Neural cell (in vitro differentiated cells): ENCODE measurements around the gene GOLGA3. TPM values are rescaled to one million over a fixed set of nuclear protein-coding genes. Genes with fewer than 3 reads are reported as not detected.
"Not testable (repeated sequence)": the region's sequence is repeated elsewhere in the genome, so short reads cannot be mapped to it uniquely, and the experiment has no call there.

Source experiments
- H2AFZ ChIP-seq: fragments of 200-600, 300-800 bp; sonication (generic), shearing (Covaris generic); 2 replicates; pipeline ENCODE4 v1.6.0; 2014; ENCODE audit warnings: low read depth, mild to moderate bottlenecking, antibody characterized with exemption, low read length, moderate library complexity
- H3F3A ChIP-seq: fragments of 200-600 bp; shearing (Covaris generic); 2 replicates; pipeline ENCODE4 v1.6.1; 2016; ENCODE audit warnings: mild to moderate bottlenecking, moderate library complexity, mixed read lengths, antibody characterized with exemption, low read length; ENCODE audit not compliant: insufficient read depth, poor library complexity, severe bottlenecking
- H3K27ac ChIP-seq: fragments of 200-600, 300-800 bp; sonication (generic), shearing (Covaris generic); 2 replicates; pipeline ENCODE4 v1.5.1; 2014; ENCODE audit warnings: mild to moderate bottlenecking, low read length, moderate library complexity
- H3K27me3 ChIP-seq: fragments of 300-800, 200-600 bp; sonication (generic), shearing (Covaris generic); 2 replicates; pipeline ENCODE4 v1.6.0; 2014; ENCODE audit warnings: mild to moderate bottlenecking, low read depth, low read length, moderate library complexity; ENCODE audit not compliant: insufficient read depth
- H3K36me3 ChIP-seq: fragments of 300-800, 200-600 bp; sonication (generic), shearing (Covaris generic); 2 replicates; pipeline ENCODE4 v1.5.1; 2014; ENCODE audit warnings: mild to moderate bottlenecking, antibody characterized with exemption, low read length, moderate library complexity; ENCODE audit not compliant: insufficient read depth
- H3K4me2 ChIP-seq: fragments of 300-800, 200-600 bp; sonication (generic), shearing (Covaris generic); 2 replicates; pipeline ENCODE4 v1.6.0; 2014; ENCODE audit warnings: mild to moderate bottlenecking, low read length
- H3K4me3 ChIP-seq: fragments of 300-800, 200-600 bp; sonication (generic), shearing (Covaris generic); 2 replicates; pipeline ENCODE4 v1.5.1; 2014; ENCODE audit warnings: mild to moderate bottlenecking, low read length, moderate library complexity
- H3K79me2 ChIP-seq: fragments of 200-600 bp; shearing (Covaris generic); replicated peaks from 2 replicates; pipeline ENCODE4 v1.6.0; 2014; ENCODE audit warnings: mild to moderate bottlenecking, low read length, moderate library complexity; ENCODE audit not compliant: insufficient read depth
- H3K9ac ChIP-seq: fragments of 300-800, 200-600 bp; sonication (generic), shearing (Covaris generic); 2 replicates; pipeline ENCODE4 v1.6.1; 2016; ENCODE audit warnings: mild to moderate bottlenecking, low read length, mixed read lengths
- H3K9me2 ChIP-seq: fragments of 200-600 bp; shearing (Covaris generic); 2 replicates; pipeline ENCODE4 v1.6.1; 2016; ENCODE audit warnings: mild to moderate bottlenecking, low read length, mixed read lengths; ENCODE audit not compliant: insufficient read depth
- H3K9me3 ChIP-seq: fragments of 200-600, 300-800 bp; sonication (generic), shearing (Covaris generic); 2 replicates; pipeline ENCODE4 v1.6.1; 2016; ENCODE audit warnings: mild to moderate bottlenecking, mixed run types, low read length, moderate library complexity, mixed read lengths
- H4K20me1 ChIP-seq: fragments of 200-600 bp; shearing (Covaris generic); 2 replicates; pipeline ENCODE4 v1.6.1; 2016; ENCODE audit warnings: mild to moderate bottlenecking, mixed run types; ENCODE audit not compliant: insufficient read depth
- CTCF ChIP-seq: fragments of 450-650 bp; IDR thresholded peaks from 2 replicates; pipeline ENCODE4 v1.5.1; 2014; ENCODE audit warnings: antibody characterized with exemption, mild to moderate bottlenecking, moderate library complexity; ENCODE audit not compliant: poor library complexity, severe bottlenecking
- EP300 ChIP-seq: fragments of 450-650 bp; conservative IDR thresholded peaks from 2 replicates; pipeline ENCODE4 v1.6.1; 2014; ENCODE audit warnings: antibody characterized with exemption, mild to moderate bottlenecking, moderate library complexity; ENCODE audit not compliant: poor library complexity, severe bottlenecking
- EZH2 ChIP-seq: fragments of 200-600, 300-800 bp; shearing (Covaris generic), sonication (generic); IDR thresholded peaks from 2 replicates; pipeline ENCODE4 v1.6.1; 2014; ENCODE audit warnings: antibody characterized with exemption, low read length, borderline replicate concordance, mild to moderate bottlenecking; ENCODE audit not compliant: insufficient read depth, poor library complexity, severe bottlenecking
- MXI1 ChIP-seq: fragments of 450-650 bp; conservative IDR thresholded peaks from 2 replicates; pipeline ENCODE4 v1.6.1; 2014; ENCODE audit warnings: antibody characterized with exemption, mild to moderate bottlenecking; ENCODE audit not compliant: poor library complexity, severe bottlenecking
- POLR2AphosphoS5 ChIP-seq: IDR thresholded peaks from 2 replicates; pipeline ENCODE4 v1.6.1; 2012
- RAD21 ChIP-seq: fragments of 450-650 bp; conservative IDR thresholded peaks from 2 replicates; pipeline ENCODE4 v1.6.1; 2014; ENCODE audit warnings: antibody characterized with exemption, mild to moderate bottlenecking, moderate library complexity
- REST ChIP-seq: IDR thresholded peaks from 2 replicates; pipeline ENCODE4 v1.6.1; 2012; ENCODE audit warnings: borderline replicate concordance
- SMC3 ChIP-seq: fragments of 450-650 bp; conservative IDR thresholded peaks from 2 replicates; pipeline ENCODE4 v1.6.1; 2014; ENCODE audit warnings: antibody characterized with exemption, mild to moderate bottlenecking, moderate library complexity; ENCODE audit not compliant: poor library complexity
- TAF1 ChIP-seq: IDR thresholded peaks from 2 replicates; pipeline ENCODE4 v1.6.1; 2012; ENCODE audit warnings: low read depth
- polyA plus RNA-seq: library from polyadenylated mRNA; depleted of rRNA; stranded (reverse); fragments of >200 nt; gene quantifications from 2 replicates; pipeline ENCODE4 v1.2.3, GENCODE V29; 2014

GOLGA3 gene
- polyA plus RNA-seq, 1 donor from 2014 or later = 16.7 TPM

GRCh38 chr12:132776816-132777568 is 51.7 kb downstream of the GOLGA3 start:
- Histone ChIP-seq H3K27me3 (no peaks in the 10 kb centered on the region), H3K36me3 (peaks cover 10% of the 10 kb centered on the region), H3K79me2 (no peaks in the 10 kb centered on the region), H3K9me3 (no peaks in the 10 kb centered on the region), H3K4me3 (no peak overlapping the region), H2AFZ (no peak overlapping the region), H4K20me1 (no peaks in the 10 kb centered on the region), H3K9me2 (no peaks in the 10 kb centered on the region), H3K4me2 (no peak overlapping the region), H3K9ac (no peak overlapping the region), H3K27ac (no peak overlapping the region), H3F3A (no peaks in the 10 kb centered on the region)
- TF ChIP-seq TAF1 = no peak
- no peak for TF ChIP-seq RAD21
- no peak for TF ChIP-seq REST
- no peak for TF ChIP-seq EP300
- no peak for TF ChIP-seq CTCF
- TF ChIP-seq POLR2AphosphoS5 = no peak
- TF ChIP-seq EZH2 = no peak
- no peak for TF ChIP-seq MXI1
- no peak for TF ChIP-seq SMC3

- H3K4me2 ChIP-seq, H2AFZ ChIP-seq, H3K79me2 ChIP-seq, H3K9ac ChIP-seq, H3F3A ChIP-seq, H3K36me3 ChIP-seq, H3K9me3 ChIP-seq, H3K27ac ChIP-seq, H3K27me3 ChIP-seq, H3K9me2 ChIP-seq, H4K20me1 ChIP-seq, H3K4me3 ChIP-seq: not testable (repeated sequence)
Measured at GRCh38 chr12:132776230-132776625, 52.4 kb downstream of the GOLGA3 start.
